ENCODE results near the gene TMEM250.

DNA sequence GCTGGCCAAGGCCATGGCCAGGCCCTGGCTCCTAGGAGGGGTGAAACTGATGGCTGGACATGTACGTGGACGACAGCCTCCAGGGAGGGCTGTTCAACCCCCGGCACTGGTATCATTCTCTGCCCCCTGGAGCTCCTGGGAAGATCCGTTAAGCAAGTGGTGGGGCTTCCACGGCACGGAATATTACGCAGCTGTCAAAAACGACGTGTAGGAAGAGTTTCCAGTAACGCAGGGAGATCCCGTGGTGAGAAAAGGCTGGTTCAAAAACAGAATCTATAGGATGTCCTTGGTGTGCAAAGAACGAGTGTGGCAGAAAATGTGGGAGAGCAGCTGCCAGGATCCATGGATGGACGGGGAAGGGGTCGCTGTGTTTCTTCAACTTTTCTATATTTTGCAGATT, 36.3 kb upstream of the TMEM250 start:
- TF ChIP-seq POLR2A (IDR thresholded peaks at IDR 0.05; ENCODE audit: low read depth, low read length) (no peak), POLR2AphosphoS5 (IDR thresholded peaks at IDR 0.05; ENCODE audit: low read depth, low read length) (no peak), TAF1 (IDR thresholded peaks at IDR 0.05; ENCODE audit: low read depth, low read length) (no peak)
